HepG2 (cell line): ENCODE results near the gene ONECUT1. TPM values are rescaled to one million over a fixed set of nuclear protein-coding genes. Genes with fewer than 3 reads are reported as not detected.
A peak's percentile ranks its signal among the peaks of the same experiment; 100 is the strongest.

Experiments
- ATAC-seq: fragments of 200-7000 bp; cut with Tn5 transposase; 3 replicates; pipeline ENCODE4 v1.9.1; 2020; ENCODE audit warnings: mild to moderate bottlenecking, moderate library complexity
- BruUV-seq: library from RNA; stranded (reverse); fragments of 400-500 nt; replicated peaks from 2 replicates; lab custom pipeline; 2021; lab: Mats Ljungman, UMichigan
- CTCF ChIA-PET: fragments of 300-600 bp; formaldehyde crosslinking; extraction: SDS; loops from one replicate; lab custom pipeline; 2021; ENCODE audit warnings: low total read pairs, inconsistent platforms, low intra/inter-chr PET ratio; lab: Yijun Ruan, JAX
- POLR2A ChIA-PET: fragments of 350-600 bp; sonication (Branson Sonifier 250); formaldehyde crosslinking; loops from one replicate; lab custom pipeline; 2020; ENCODE audit warnings: antibody characterized with exemption, inconsistent platforms; lab: Yijun Ruan, JAX
- DNase-seq: peaks from one replicate; pipeline ENCODE4 v3.0.0-alpha.2; 2015; ENCODE audit warnings: low spot score
- FAIRE-seq: peaks from 3 replicates; lab custom pipeline; 2011; peaks lifted over from hg19 to GRCh38; lab: Jason Lieb, UNC
- H2AFZ ChIP-seq: one replicate; pipeline ENCODE4 v1.6.1; 2011; ENCODE audit warnings: low read length, inconsistent platforms
- H3K27ac ChIP-seq: fragments of 300-600 bp; 3 replicates; pipeline ENCODE4 v1.8.0; 2011; ENCODE audit warnings: mixed run types, mild to moderate bottlenecking, mixed read lengths, low read length, inconsistent platforms; ENCODE audit not compliant: insufficient read depth; ENCODE audit errors: extremely low read length
- H3K27me3 ChIP-seq, 2 experiments: fragments of 200-600 bp in 1 of 2; 2 replicates in 1 of 2; 3 replicates in 1 of 2; pipeline versions ENCODE4 v1.6.0 to v1.8.0; 2011; ENCODE audit warnings: low read length in 2 of 2, mild to moderate bottlenecking in 2 of 2, moderate library complexity in 2 of 2, inconsistent platforms in 1 of 2; ENCODE audit not compliant: insufficient read depth in 2 of 2, control insufficient read depth in 1 of 2
- H3K36me3 ChIP-seq, 2 experiments: fragments of 200-600 bp in 1 of 2; replicated peaks in 1 of 2; 2 replicates in 1 of 2; 3 replicates in 1 of 2; pipeline versions ENCODE4 v1.5.1 to v1.8.0; 2011; ENCODE audit warnings: low read length in 2 of 2, inconsistent platforms in 1 of 2; ENCODE audit not compliant: insufficient read depth in 2 of 2, control insufficient read depth in 1 of 2
- H3K4me1 ChIP-seq: 2 replicates; pipeline ENCODE4 v1.5.1; 2012; ENCODE audit warnings: low read length, inconsistent platforms; ENCODE audit not compliant: insufficient read depth
- H3K4me2 ChIP-seq: 2 replicates; pipeline ENCODE4 v1.6.0; 2011; ENCODE audit warnings: low read depth, low read length, inconsistent platforms
- H3K4me3 ChIP-seq, 3 experiments: fragments of 200-600 bp in 1 of 3; sonication (generic), shearing (Covaris generic) in 1 of 3; replicated peaks in 1 of 3; 2 replicates each; pipeline ENCODE4 v1.5.1; 2011 to 2016; ENCODE audit warnings: low read length in 3 of 3, inconsistent platforms in 2 of 3, low read depth in 2 of 3, mild to moderate bottlenecking in 2 of 3, control low read depth in 1 of 3, mixed read lengths in 1 of 3; ENCODE audit not compliant: insufficient read depth in 1 of 3
- H3K79me2 ChIP-seq: one replicate; pipeline ENCODE4 v1.6.1; 2011; ENCODE audit warnings: low read length, inconsistent platforms; ENCODE audit not compliant: insufficient read depth
- H3K9ac ChIP-seq: 2 replicates; pipeline ENCODE4 v1.6.0; 2011; ENCODE audit warnings: mild to moderate bottlenecking, low read depth, low read length, inconsistent platforms; ENCODE audit not compliant: insufficient read depth
- H3K9me3 ChIP-seq: 2 replicates; pipeline ENCODE4 v1.5.1; 2012; ENCODE audit warnings: mild to moderate bottlenecking, low read length
- H4K20me1 ChIP-seq: 2 replicates; pipeline ENCODE4 v1.6.0; 2011; ENCODE audit warnings: inconsistent platforms, mild to moderate bottlenecking, low read length, moderate library complexity; ENCODE audit not compliant: insufficient read depth
- ELF4 ChIP-seq: sonication (generic); formaldehyde crosslinking; IDR thresholded peaks from 2 replicates; pipeline ENCODE4 v1.5.0; 2020; ENCODE audit warnings: missing genetic modification reagents, mild to moderate bottlenecking, moderate library complexity, borderline replicate concordance
- HNF4A ChIP-seq: sonication (generic); formaldehyde crosslinking; IDR thresholded peaks from 2 replicates; pipeline ENCODE4 v1.4.0; 2020; ENCODE audit warnings: missing genetic modification reagents
- NR1H2 ChIP-seq: sonication (generic); formaldehyde crosslinking; IDR thresholded peaks from 2 replicates; pipeline ENCODE4 v1.8.1; 2022; ENCODE audit warnings: low read depth, missing genetic modification reagents, borderline replicate concordance
- NR2F6 ChIP-seq, 2 experiments: IDR thresholded peaks; 2 replicates each; pipeline ENCODE4 v1.6.1; 2016; ENCODE audit warnings: antibody characterized with exemption in 1 of 2, mild to moderate bottlenecking in 1 of 2
- PITX1 ChIP-seq: sonication (generic); formaldehyde crosslinking; IDR thresholded peaks from 2 replicates; pipeline ENCODE4 v1.5.1; 2020; ENCODE audit warnings: mild to moderate bottlenecking, missing genetic modification reagents
- POGK ChIP-seq: sonication (generic); formaldehyde crosslinking; conservative IDR thresholded peaks from 2 replicates; pipeline ENCODE4 v1.8.0; 2022; ENCODE audit warnings: mild to moderate bottlenecking, moderate library complexity, missing genetic modification reagents
- RBM22 ChIP-seq: fragments of 200-400 bp; formaldehyde crosslinking; optimal IDR thresholded peaks from 2 replicates; pipeline ENCODE3; 2017; ENCODE audit warnings: mild to moderate bottlenecking, low read length, moderate library complexity
- ZNF652 ChIP-seq: IDR thresholded peaks from 2 replicates; pipeline ENCODE4 v1.6.1; 2016; ENCODE audit warnings: low read depth, borderline replicate concordance
- ZNF672 ChIP-seq: sonication (generic); formaldehyde crosslinking; IDR thresholded peaks from 2 replicates; pipeline ENCODE4 v1.8.1; 2022; ENCODE audit warnings: missing genetic modification reagents
- ZSCAN22 ChIP-seq: sonication (generic); formaldehyde crosslinking; IDR thresholded peaks from 2 replicates; pipeline ENCODE4 v1.4.0; 2020; ENCODE audit warnings: mild to moderate bottlenecking, missing genetic modification reagents
- WGBS: methylation state at CpG from one replicate; pipeline ENCODE4 v1.1.6; 2017; ENCODE audit warnings: low lambda C conversion rate; 5-methylcytosine and 5-hydroxymethylcytosine counted together
- in situ Hi-C: cut with HindIII; loops from 2 replicates; pipeline ENCODE4 v1.10.0; 2017; ENCODE audit warnings: low pct_unique_long_range_greater_than_20kb; ENCODE audit not compliant: extremely low pct_ligation_motif_present
- intact Hi-C: fragments of 100-400 bp; cut with micrococcal nuclease; formaldehyde crosslinking; loops from one replicate; pipeline ENCODE4 v1.10.0; 2022; ENCODE audit not compliant: unreplicated experiment
- polyA plus RNA-seq, 8 experiments: library from polyadenylated mRNA; depleted of rRNA in 3 of 8; stranded (reverse) in 7 of 8; unstranded in 1 of 8; fragments of >200 nt; fragmentation: Illumina TruSeq in 4 of 8; extraction: Trizol in 4 of 8; gene quantifications; 2 replicates each; pipeline versions ENCODE4 v1.2.1 to v1.2.3, GENCODE V29; 2011 to 2016; ENCODE audit warnings: low read depth in 4 of 8, missing spikeins in 1 of 8, mixed read lengths in 1 of 8; ENCODE audit not compliant: insufficient read depth in 1 of 8
- total RNA-seq, 5 experiments: library from RNA; depleted of rRNA; stranded (reverse); fragments of >200 nt; fragmentation: Illumina TruSeq; extraction: Trizol; gene quantifications; 2 replicates each; pipeline ENCODE4 v1.2.3, GENCODE V29; 2016; ENCODE audit warnings: low read depth in 1 of 5

ONECUT1 gene
- total and polyA plus RNA-seq, 2 of the 13 experiments (the other 11 are each of a cell fraction or from before 2014, with no cell fraction given), result 3.5 to 9.1 TPM

- no peak overlapping the region for H2AFZ ChIP-seq
- H3K9ac ChIP-seq, result no peak overlapping the region
- ChIA-PET POLR2A (interaction anchor here (0.9 kb wide), 1 partner anchor 9 kb away, joined by 3 read pairs; no protein-coding TSS in a partner anchor), CTCF (interaction anchor here (0.5 kb wide), 1 partner anchor 597 kb away, joined by 3 read pairs; no protein-coding TSS in a partner anchor)
- no peak for DNase-seq
- H3K4me2 ChIP-seq, result no peak overlapping the region
- TF ChIP-seq ZNF652 (CRISPR knock-in tag), result no peak
- no peak for TF ChIP-seq RBM22
- TF ChIP-seq, all 625 proteins: peak for 0
- ATAC-seq, result no peak
- Histone ChIP-seq H3K36me3 (no peaks in the 10 kb centered on the region), H3K79me2 (no peaks in the 10 kb centered on the region), H3K27ac (no peak overlapping the region), H3K4me3 (no peak overlapping the region), H4K20me1 (no peaks in the 10 kb centered on the region), H3K27me3 (no peaks in the 10 kb centered on the region), H3K9me3 (no peaks in the 10 kb centered on the region), H3K4me1 (peaks cover 11% of the 10 kb centered on the region)
- FAIRE-seq, result no peak
- intact Hi-C loops (no loop called here), in situ Hi-C loops (no loop called here)
- BruUV-seq, result no TSS peak
- WGBS, result 9% methylated on average over 2 of the region's 2 CpGs
These were observed 71.6 kb downstream of the ONECUT1 start for GRCh38 chr15:52718551-52718950.

GRCh38 chr15:52717924-52718323, 72.2 kb downstream of the ONECUT1 start:
- no peaks in the 10 kb centered on the region for H3K79me2 ChIP-seq
- TF ChIP-seq ZNF672 (CRISPR knock-in tag) (no peak), PITX1 (CRISPR knock-in tag) (no peak), NR1H2 (CRISPR knock-in tag) (no peak), POGK (CRISPR knock-in tag) (peak; percentile 92), ZSCAN22 (CRISPR knock-in tag) (no peak), HNF4A (CRISPR knock-in tag) (0 out of 2 replicates have a peak, but pooled peaks have one; percentile 28), NR2F6 (IDR thresholded peaks at IDR 0.05) (no peak), NR2F6 (CRISPR knock-in tag; IDR thresholded peaks at IDR 0.05) (no peak), ELF4 (CRISPR knock-in tag) (no peak)
- in situ Hi-C loops, result no loop called here
- intact Hi-C loops, result no loop called here
- H2AFZ ChIP-seq, result no peak overlapping the region
- no peaks in the 10 kb centered on the region for H3K36me3 ChIP-seq
- H3K4me2 ChIP-seq, result peak overlapping the region; percentile 31
- H4K20me1 ChIP-seq, result no peaks in the 10 kb centered on the region
- no peak for DNase-seq
- H3K27me3 ChIP-seq, result no peaks in the 10 kb centered on the region
- BruUV-seq, result no TSS peak
- H3K9me3 ChIP-seq, result no peaks in the 10 kb centered on the region
- ChIA-PET CTCF (interaction anchor here (0.5 kb wide), 1 partner anchor 597 kb away, joined by 3 read pairs; no protein-coding TSS in a partner anchor), POLR2A (interaction anchor here (0.9 kb wide), 1 partner anchor 8 kb away, joined by 3 read pairs; no protein-coding TSS in a partner anchor)
- H3K4me3 ChIP-seq, result no peak overlapping the region
- H3K9ac ChIP-seq, result no peak overlapping the region
- peak; percentile 95 for ATAC-seq
- 31% methylated on average over 6 of the region's 6 CpGs for WGBS
- peak; percentile 28 for FAIRE-seq
- peaks cover 11% of the 10 kb centered on the region for H3K4me1 ChIP-seq
- no peak overlapping the region for H3K27ac ChIP-seq
